ENCODE measurements around the gene DYNC2H1.

DYNC2H1 gene

GRCh38 chr11:103070142-103070541 is 39.1 kb upstream of the DYNC2H1 start:
- H3K4me2 ChIP-seq, result peak overlapping the region; percentile 41; the same call in 1 of the 2 replicates

GRCh38 chr11:103071008-103071407 is 38.2 kb upstream of the DYNC2H1 start:
- Histone ChIP-seq H3K4me2 (peak overlapping the region; percentile 41; the same call in 1 of the 2 replicates), H3K4me1 (ENCODE audit: low read depth, poor library complexity, severe bottlenecking) (peaks cover 40% of the 10 kb centered on the region), H2AFZ (ENCODE audit: low read depth) (no peak overlapping the region), H3K9ac (no peak overlapping the region), H3K27ac (no peak overlapping the region), H3K4me3 (IDR thresholded peaks at IDR 0.05; ENCODE audit: insufficient read depth, low read depth, low read length) (no peak overlapping the region), H3K79me2 (ENCODE audit: insufficient read depth, low read depth) (peaks cover 24% of the 10 kb centered on the region; the same call in 1 of the 2 replicates), H3K27me3 (ENCODE audit: insufficient read depth, low read depth) (no peaks in the 10 kb centered on the region), H4K20me1 (ENCODE audit: insufficient read depth) (peaks cover 3% of the 10 kb centered on the region; the same call in 1 of the 2 replicates), H3K36me3 (ENCODE audit: insufficient read depth) (no peaks in the 10 kb centered on the region)
- no peak for TF ChIP-seq CTCF (conservative IDR thresholded peaks at IDR 0.05; ENCODE audit: low read depth, low read length)

More at GRCh38 chr11:103070142-103070541, 39.1 kb upstream of the DYNC2H1 start:
- Histone ChIP-seq H3K4me1 (ENCODE audit: low read depth, poor library complexity, severe bottlenecking) (peaks cover 40% of the 10 kb centered on the region), H3K27me3 (ENCODE audit: insufficient read depth, low read depth) (no peaks in the 10 kb centered on the region), H3K36me3 (ENCODE audit: insufficient read depth) (no peaks in the 10 kb centered on the region), H3K27ac (no peak overlapping the region), H3K79me2 (ENCODE audit: insufficient read depth, low read depth) (peaks cover 24% of the 10 kb centered on the region; the same call in 1 of the 2 replicates), H4K20me1 (ENCODE audit: insufficient read depth) (peaks cover 3% of the 10 kb centered on the region; the same call in 1 of the 2 replicates), H3K4me3 (IDR thresholded peaks at IDR 0.05; ENCODE audit: insufficient read depth, low read depth, low read length) (no peak overlapping the region), H3K9ac (no peak overlapping the region), H2AFZ (ENCODE audit: low read depth) (no peak overlapping the region)
- no peak for TF ChIP-seq CTCF (conservative IDR thresholded peaks at IDR 0.05; ENCODE audit: low read depth, low read length)

- no peak for TF ChIP-seq CTCF (conservative IDR thresholded peaks at IDR 0.05; ENCODE audit: low read depth, low read length)
- no peaks in the 10 kb centered on the region for H3K36me3 ChIP-seq (ENCODE audit: insufficient read depth)
- H3K9ac ChIP-seq, result no peak overlapping the region
- H3K4me3 ChIP-seq (IDR thresholded peaks at IDR 0.05; ENCODE audit: insufficient read depth, low read depth, low read length), result no peak overlapping the region
- H4K20me1 ChIP-seq (ENCODE audit: insufficient read depth), result no peaks in the 10 kb centered on the region
- no peaks in the 10 kb centered on the region; the same call in 1 of the 2 replicates for H3K79me2 ChIP-seq (ENCODE audit: insufficient read depth, low read depth)
- no peak overlapping the region for H3K27ac ChIP-seq
- H3K27me3 ChIP-seq (ENCODE audit: insufficient read depth, low read depth), result no peaks in the 10 kb centered on the region
- no peak overlapping the region for H2AFZ ChIP-seq (ENCODE audit: low read depth)
- H3K4me2 ChIP-seq, result no peak overlapping the region
- no peaks in the 10 kb centered on the region for H3K4me1 ChIP-seq (ENCODE audit: low read depth, poor library complexity, severe bottlenecking)
These were observed 32.9 kb upstream of the DYNC2H1 start for GRCh38 chr11:103076361-103076760.

GRCh38 chr11:103077554-103077953 is 31.7 kb upstream of the DYNC2H1 start:
- Histone ChIP-seq H3K4me2 (no peak overlapping the region), H3K36me3 (ENCODE audit: insufficient read depth) (no peaks in the 10 kb centered on the region), H3K4me1 (ENCODE audit: low read depth, poor library complexity, severe bottlenecking) (no peaks in the 10 kb centered on the region)

More at GRCh38 chr11:103077554-103077953, 31.7 kb upstream of the DYNC2H1 start:
- Histone ChIP-seq H3K27me3 (ENCODE audit: insufficient read depth, low read depth) (no peaks in the 10 kb centered on the region), H3K27ac (no peak overlapping the region), H3K4me3 (IDR thresholded peaks at IDR 0.05; ENCODE audit: insufficient read depth, low read depth, low read length) (no peak overlapping the region), H2AFZ (ENCODE audit: low read depth) (no peak overlapping the region), H3K79me2 (ENCODE audit: insufficient read depth, low read depth) (no peaks in the 10 kb centered on the region; the same call in 1 of the 2 replicates), H3K9ac (no peak overlapping the region), H4K20me1 (ENCODE audit: insufficient read depth) (no peaks in the 10 kb centered on the region)
- no peak for TF ChIP-seq CTCF (conservative IDR thresholded peaks at IDR 0.05; ENCODE audit: low read depth, low read length)

Measured in KMS-11 (cell line).